ENCODE measurements around the gene ITGBL1. TPM values are rescaled to one million over a fixed set of nuclear protein-coding genes. Genes with fewer than 3 reads are reported as not detected.

Gene ITGBL1
- total and polyA plus RNA-seq, 2 of the 13 experiments (the other 11 are each of a cell fraction or from before 2014, with no cell fraction given): 0.02 TPM; not detected in 1

DNA sequence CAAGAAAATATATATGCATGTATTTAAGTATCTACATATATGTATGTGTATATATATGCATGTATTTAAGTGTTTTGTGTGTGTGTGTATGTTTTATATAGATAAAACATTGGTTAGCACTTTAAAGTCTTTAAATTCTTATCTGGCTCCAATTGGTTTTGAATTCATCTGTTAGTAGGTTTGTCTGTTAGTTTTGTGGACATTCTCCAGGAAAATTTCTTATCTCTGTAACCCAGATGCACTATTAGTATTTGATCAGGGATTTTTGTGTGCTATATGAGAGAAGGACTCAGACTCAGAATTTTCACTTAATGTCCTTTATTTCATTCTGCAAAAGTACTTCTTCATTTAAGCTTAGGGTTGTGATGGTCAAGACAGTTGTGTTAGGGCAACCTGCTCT lies 103.1 kb downstream of the ITGBL1 start:
- Histone ChIP-seq H3K9ac (ENCODE audit: insufficient read depth, low read depth, low read length) (no peak overlapping the region), H3K4me3 (replicated peaks in 1 of 3; ENCODE audit: insufficient read depth in 1 of 3, low read depth in 2 of 3, low read length in 3 of 3) (no peak overlapping the region), H3K79me2 (ENCODE audit: insufficient read depth, low read length) (no peaks in the 10 kb centered on the region), H3K9me3 (ENCODE audit: low read length) (no peaks in the 10 kb centered on the region), H3K27me3 (ENCODE audit: control insufficient read depth in 1 of 2, insufficient read depth in 2 of 2, low read length in 2 of 2) (no peaks in the 10 kb centered on the region; a peak in 2 of 5 replicates), H3K4me1 (ENCODE audit: insufficient read depth, low read length) (no peaks in the 10 kb centered on the region), H3K4me2 (ENCODE audit: low read depth, low read length) (no peak overlapping the region), H3K27ac (ENCODE audit: extremely low read length, insufficient read depth, low read length) (no peak overlapping the region), H3K36me3 (replicated peaks in 1 of 2; ENCODE audit: control insufficient read depth in 1 of 2, insufficient read depth in 2 of 2, low read length in 2 of 2) (no peaks in the 10 kb centered on the region), H2AFZ (ENCODE audit: low read length) (no peak overlapping the region), H4K20me1 (ENCODE audit: insufficient read depth, low read length) (no peaks in the 10 kb centered on the region)
- FAIRE-seq (no peak), ATAC-seq (no peak), DNase-seq (ENCODE audit: low spot score) (no peak)
- ChIA-PET CTCF (ENCODE audit: low intra/inter-chr PET ratio, low total read pairs) (no interaction called here), POLR2A (no interaction called here)
- in situ Hi-C loops (cut with HindIII; ENCODE audit: extremely low pct_ligation_motif_present, low pct_unique_long_range_greater_than_20kb): no loop called here
- TF ChIP-seq ZFP37 (CRISPR knock-in tag; IDR thresholded peaks at IDR 0.05; ENCODE audit: borderline replicate concordance) (no peak), ZSCAN31 (CRISPR knock-in tag; IDR thresholded peaks at IDR 0.05; ENCODE audit: low read depth) (no peak), ZZZ3 (CRISPR knock-in tag; IDR thresholded peaks at IDR 0.05; ENCODE audit: borderline replicate concordance) (no peak), KDM2A (CRISPR knock-in tag; IDR thresholded peaks at IDR 0.05; ENCODE audit: borderline replicate concordance, low read depth) (no peak), RBAK (CRISPR knock-in tag; IDR thresholded peaks at IDR 0.05) (no peak), RXRA (CRISPR knock-in tag; IDR thresholded peaks at IDR 0.05) (no peak), CENPX (CRISPR knock-in tag; IDR thresholded peaks at IDR 0.05) (no peak), HHEX (CRISPR knock-in tag; IDR thresholded peaks at IDR 0.05) (no peak), ZBTB7A (CRISPR knock-in tag; IDR thresholded peaks at IDR 0.05) (no peak), ZNF143 (CRISPR knock-in tag; IDR thresholded peaks at IDR 0.05) (no peak), ZNF329 (CRISPR knock-in tag; IDR thresholded peaks at IDR 0.05; ENCODE audit: low read depth) (no peak), IKZF5 (CRISPR knock-in tag; IDR thresholded peaks at IDR 0.05) (no peak), ZNF614 (CRISPR knock-in tag; IDR thresholded peaks at IDR 0.05; ENCODE audit: borderline replicate concordance) (no peak), MXD4 (CRISPR knock-in tag; IDR thresholded peaks at IDR 0.05) (no peak), SRF (IDR thresholded peaks at IDR 0.05; ENCODE audit: low read depth, low read length) (no peak), CC2D1A (CRISPR knock-in tag; IDR thresholded peaks at IDR 0.05) (no peak), ZHX1 (CRISPR knock-in tag; IDR thresholded peaks at IDR 0.05; ENCODE audit: low read depth) (no peak), PRPF4 (IDR thresholded peaks at IDR 0.05; ENCODE audit: low read depth, low read length, poor library complexity, severe bottlenecking) (no peak), FOXO1 (CRISPR knock-in tag; IDR thresholded peaks at IDR 0.05) (no peak)
- TF ChIP-seq, protein P1, sequence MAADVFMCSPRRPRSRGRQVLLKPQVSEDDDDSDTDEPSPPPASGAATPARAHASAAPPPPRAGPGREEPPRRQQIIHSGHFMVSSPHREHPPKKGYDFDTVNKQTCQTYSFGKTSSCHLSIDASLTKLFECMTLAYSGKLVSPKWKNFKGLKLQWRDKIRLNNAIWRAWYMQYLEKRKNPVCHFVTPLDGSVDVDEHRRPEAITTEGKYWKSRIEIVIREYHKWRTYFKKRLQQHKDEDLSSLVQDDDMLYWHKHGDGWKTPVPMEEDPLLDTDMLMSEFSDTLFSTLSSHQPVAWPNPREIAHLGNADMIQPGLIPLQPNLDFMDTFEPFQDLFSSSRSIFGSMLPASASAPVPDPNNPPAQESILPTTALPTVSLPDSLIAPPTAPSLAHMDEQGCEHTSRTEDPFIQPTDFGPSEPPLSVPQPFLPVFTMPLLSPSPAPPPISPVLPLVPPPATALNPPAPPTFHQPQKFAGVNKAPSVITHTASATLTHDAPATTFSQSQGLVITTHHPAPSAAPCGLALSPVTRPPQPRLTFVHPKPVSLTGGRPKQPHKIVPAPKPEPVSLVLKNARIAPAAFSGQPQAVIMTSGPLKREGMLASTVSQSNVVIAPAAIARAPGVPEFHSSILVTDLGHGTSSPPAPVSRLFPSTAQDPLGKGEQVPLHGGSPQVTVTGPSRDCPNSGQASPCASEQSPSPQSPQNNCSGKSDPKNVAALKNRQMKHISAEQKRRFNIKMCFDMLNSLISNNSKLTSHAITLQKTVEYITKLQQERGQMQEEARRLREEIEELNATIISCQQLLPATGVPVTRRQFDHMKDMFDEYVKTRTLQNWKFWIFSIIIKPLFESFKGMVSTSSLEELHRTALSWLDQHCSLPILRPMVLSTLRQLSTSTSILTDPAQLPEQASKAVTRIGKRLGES (CRISPR knock-in tag; IDR thresholded peaks at IDR 0.05; ENCODE audit: borderline replicate concordance): no peak
- intact Hi-C loops (cut with micrococcal nuclease; ENCODE audit: unreplicated experiment): no loop called here
- BruUV-seq (replicated peaks): no TSS peak

All from HepG2 (cell line).